Measurements from ENCODE around the gene ITPR1. TPM values are rescaled to one million over a fixed set of nuclear protein-coding genes. Genes with fewer than 3 reads are reported as not detected.

Gene ITPR1
- total and polyA plus RNA-seq, 2 of the 4 experiments (the other 2 are of a cell fraction), result 1.8 to 5.7 TPM

GRCh38 chr3:4629095-4630007 lies 136.2 kb downstream of the ITPR1 start:
- Histone ChIP-seq H3K18ac (ENCODE audit: low read depth, low read length) (no peak overlapping the region), H3K4me1 (ENCODE audit: control insufficient read depth, insufficient read depth, low read length) (no peaks in the 10 kb centered on the region), H4K91ac (ENCODE audit: insufficient read depth, low read depth, low read length) (no peak overlapping the region), H3K36me3 (ENCODE audit: control insufficient read depth, insufficient read depth, low read length) (no peaks in the 10 kb centered on the region), H2AK9ac (replicated peaks; ENCODE audit: low read depth, low read length, poor library complexity) (no peak overlapping the region), H2AK5ac (ENCODE audit: low read depth, low read length) (no peak overlapping the region), H2BK120ac (ENCODE audit: low read depth, low read length) (no peak overlapping the region), H3K9me1 (ENCODE audit: insufficient read depth, low read length) (no peaks in the 10 kb centered on the region), H3K4me2 (ENCODE audit: low read depth, low read length) (no peak overlapping the region), H3K27ac (ENCODE audit: insufficient read depth, low read length) (no peak overlapping the region), H2AFZ (replicated peaks; ENCODE audit: low read length, poor library complexity) (no peak overlapping the region), H3K79me1 (ENCODE audit: low read depth in 1 of 2, low read length in 2 of 2) (no peaks in the 10 kb centered on the region), H3K23ac (ENCODE audit: low read depth, low read length) (no peak overlapping the region), H2BK15ac (ENCODE audit: low read depth, low read length) (no peak overlapping the region), H3K9me3 (ENCODE audit: control insufficient read depth, insufficient read depth, low read length) (no peaks in the 10 kb centered on the region), H3K4me3 (ENCODE audit: insufficient read depth, low read depth, low read length) (no peak overlapping the region), H2BK20ac (ENCODE audit: low read depth, low read length) (no peak overlapping the region), H3K4ac (ENCODE audit: low read depth, low read length) (no peak overlapping the region), H3K14ac (replicated peaks; ENCODE audit: low read depth, low read length) (no peak overlapping the region), H4K20me1 (ENCODE audit: insufficient read depth, low read length) (no peaks in the 10 kb centered on the region), H3K27me3 (ENCODE audit: control insufficient read depth, insufficient read depth, low read length) (no peaks in the 10 kb centered on the region), H4K5ac (ENCODE audit: low read depth, low read length) (no peak overlapping the region), H3K9ac (ENCODE audit: low read depth, low read length) (no peak overlapping the region), H2BK5ac (ENCODE audit: low read depth, low read length, poor library complexity, severe bottlenecking) (no peak overlapping the region), H4K8ac (ENCODE audit: low read depth in 2 of 2, low read length in 2 of 2) (no peak overlapping the region), H3K56ac (ENCODE audit: extremely low read depth, insufficient read depth, low read length) (no peak overlapping the region)
- ChIA-PET CTCF (interaction anchor here (0.6 to 1.3 kb wide), 2 partner anchors 123 to 278 kb away, joined by 3 to 9 read pairs; no protein-coding TSS in a partner anchor), POLR2A (ENCODE audit: unreplicated experiment) (no interaction called here)
- WGBS, 2 experiments (ENCODE audit: extremely low coverage in 2 of 2, insufficient read length in 1 of 2), result 100% methylated on average over 1 of the region's 9 CpGs; no CpG with 5 or more reads in 1 of the 2 experiments
- ATAC-seq (ENCODE audit: low read depth), result no peak
- intact Hi-C loops (cut with micrococcal nuclease) (loop anchor here (5.0 to 10.0 kb wide), 2 partner anchors 42 to 1425 kb away; no protein-coding TSS in a partner anchor), dilution Hi-C loops (cut with HindIII; ENCODE audit: low sequenced_read_pairs, unreplicated experiment) (no loop called here), in situ Hi-C loops (cut with MboI; ENCODE audit: low sequenced_read_pairs) (loop anchor here (5.0 kb wide), 1 partner anchor 272 kb away; no protein-coding TSS in a partner anchor)
- BruUV-seq (replicated peaks), result no TSS peak
- no peak for DNase-seq
- TF ChIP-seq CEBPB (IDR thresholded peaks at IDR 0.05; ENCODE audit: low read depth, low read length) (no peak), ELK1 (IDR thresholded peaks at IDR 0.05; ENCODE audit: borderline replicate concordance, low read depth, low read length) (no peak), MAZ (IDR thresholded peaks at IDR 0.05; ENCODE audit: borderline replicate concordance, low read depth, low read length) (no peak), FOS (IDR thresholded peaks at IDR 0.05; ENCODE audit: low read depth, low read length) (no peak), RAD21 (IDR thresholded peaks at IDR 0.05; ENCODE audit: low read length) (no peak), CHD1 (IDR thresholded peaks at IDR 0.05; ENCODE audit: low read depth, low read length) (no peak), MXI1 (IDR thresholded peaks at IDR 0.05; ENCODE audit: borderline replicate concordance, low read depth, low read length) (no peak), NFE2L2 (IDR thresholded peaks at IDR 0.05; ENCODE audit: low read depth, low read length) (no peak), MAFK (IDR thresholded peaks at IDR 0.05; ENCODE audit: low read depth, low read length) (no peak), SMC3 (IDR thresholded peaks at IDR 0.05; ENCODE audit: low read depth, low read length) (no peak), BHLHE40 (IDR thresholded peaks at IDR 0.05; ENCODE audit: low read depth, low read length) (no peak), RCOR1 (IDR thresholded peaks at IDR 0.05; ENCODE audit: insufficient replicate concordance, low read length) (no peak), POLR2A (IDR thresholded peaks at IDR 0.05; ENCODE audit: low read depth, low read length) (no peak)
- TF ChIP-seq, protein P1, sequence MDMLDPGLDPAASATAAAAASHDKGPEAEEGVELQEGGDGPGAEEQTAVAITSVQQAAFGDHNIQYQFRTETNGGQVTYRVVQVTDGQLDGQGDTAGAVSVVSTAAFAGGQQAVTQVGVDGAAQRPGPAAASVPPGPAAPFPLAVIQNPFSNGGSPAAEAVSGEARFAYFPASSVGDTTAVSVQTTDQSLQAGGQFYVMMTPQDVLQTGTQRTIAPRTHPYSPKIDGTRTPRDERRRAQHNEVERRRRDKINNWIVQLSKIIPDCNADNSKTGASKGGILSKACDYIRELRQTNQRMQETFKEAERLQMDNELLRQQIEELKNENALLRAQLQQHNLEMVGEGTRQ (IDR thresholded peaks at IDR 0.05; ENCODE audit: low read depth, low read length), result no peak
